ENCODE results near the gene HNRNPLL.
"Not testable (repeated sequence)": the region's sequence is repeated elsewhere in the genome, so short reads cannot be mapped to it uniquely, and the experiment has no call there.

Gene HNRNPLL

DNA sequence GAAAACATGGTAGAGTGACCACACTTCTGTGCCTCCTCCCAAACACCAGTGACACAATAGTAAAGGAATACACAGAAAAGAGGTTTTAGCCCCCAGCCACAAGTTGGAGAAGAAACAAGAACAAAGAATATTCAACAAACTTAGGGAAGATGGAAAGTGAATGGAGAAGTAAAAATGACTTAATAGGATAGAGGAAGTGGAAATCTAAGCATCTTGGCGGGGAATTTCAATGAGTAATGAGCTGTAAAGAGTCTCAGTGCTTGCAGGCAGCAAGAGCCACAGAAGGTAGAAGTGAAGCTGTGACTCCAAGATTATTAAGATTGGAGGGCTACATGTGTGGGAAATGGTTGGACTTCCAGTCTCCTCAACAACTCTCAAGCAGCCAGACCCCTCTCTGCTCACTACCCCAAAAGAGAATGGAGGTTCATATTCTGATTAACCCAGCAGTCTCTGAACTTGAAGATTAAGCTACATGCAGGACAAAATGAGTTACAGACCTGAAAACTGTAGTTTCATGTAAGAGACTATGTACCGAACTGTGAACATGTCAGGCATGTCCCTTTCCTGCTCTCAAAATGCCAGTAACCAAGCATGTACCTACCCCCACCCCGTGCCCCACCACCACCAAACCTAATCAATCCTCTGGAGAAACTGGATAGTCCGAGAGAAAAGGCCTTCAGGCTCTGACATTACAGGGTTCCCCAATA, 16.9 kb upstream of the HNRNPLL start:
- no peak for DNase-seq (ENCODE audit: low read depth in 2 of 2)

DNA sequence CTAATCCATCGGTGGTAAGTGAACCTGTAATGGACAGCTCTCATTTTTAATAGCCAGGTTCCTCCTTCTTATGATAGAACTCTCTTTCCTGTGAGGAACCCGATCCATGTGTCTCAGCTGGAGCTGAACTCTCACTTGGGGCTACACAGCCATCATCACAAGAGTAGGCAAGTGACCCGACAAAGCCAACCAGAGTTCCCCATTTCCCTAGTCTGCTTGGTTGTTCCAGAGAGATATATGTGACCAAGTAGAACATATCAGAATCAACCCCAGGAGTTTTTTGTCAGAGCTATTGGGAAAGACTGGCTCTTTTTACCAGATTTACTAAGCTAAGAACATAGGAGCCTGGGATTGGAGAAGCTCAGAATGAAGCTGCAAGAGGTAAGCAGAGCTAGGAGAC, 14.6 kb upstream of the HNRNPLL start:
- DNase-seq (ENCODE audit: low read depth in 2 of 2), result no peak

DNA sequence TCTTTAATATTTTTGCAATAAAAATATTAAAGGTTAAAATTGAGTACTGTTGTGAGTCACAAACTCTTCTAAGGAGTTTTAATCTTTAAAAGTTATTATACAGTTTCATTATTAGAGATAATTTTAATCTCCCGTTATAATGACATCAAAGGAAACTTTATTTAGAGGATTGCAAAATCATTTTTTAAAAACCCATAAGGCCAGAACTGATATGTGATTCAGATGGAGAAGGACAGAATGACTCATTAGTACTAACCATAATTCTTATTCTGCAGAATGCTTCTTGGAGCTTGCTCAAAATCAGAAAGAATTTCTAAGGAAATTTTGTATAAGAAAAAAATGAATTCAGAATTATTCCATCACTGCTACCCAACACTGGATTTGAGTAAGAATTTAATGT, 12.5 kb upstream of the HNRNPLL start:
- no peak for DNase-seq (ENCODE audit: low read depth in 2 of 2)

DNA sequence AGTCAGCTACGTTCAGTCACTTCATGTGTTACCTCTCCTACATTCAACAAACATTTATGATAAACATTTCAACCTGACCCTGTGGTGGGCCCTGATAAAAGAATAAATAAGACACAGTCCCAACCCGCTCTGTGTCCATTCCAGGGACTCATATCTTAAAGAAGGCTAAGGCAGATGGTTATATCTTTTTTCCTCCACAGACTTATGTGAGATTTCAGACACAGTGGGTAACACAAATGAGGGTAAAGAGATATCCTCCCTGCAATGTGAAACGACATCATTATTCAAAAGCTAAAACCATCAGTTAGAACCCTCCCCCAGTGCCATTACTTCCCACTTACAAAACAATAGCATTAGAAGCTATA, 11.1 kb upstream of the HNRNPLL start:
- no peak for DNase-seq (ENCODE audit: low read depth in 2 of 2)

DNA sequence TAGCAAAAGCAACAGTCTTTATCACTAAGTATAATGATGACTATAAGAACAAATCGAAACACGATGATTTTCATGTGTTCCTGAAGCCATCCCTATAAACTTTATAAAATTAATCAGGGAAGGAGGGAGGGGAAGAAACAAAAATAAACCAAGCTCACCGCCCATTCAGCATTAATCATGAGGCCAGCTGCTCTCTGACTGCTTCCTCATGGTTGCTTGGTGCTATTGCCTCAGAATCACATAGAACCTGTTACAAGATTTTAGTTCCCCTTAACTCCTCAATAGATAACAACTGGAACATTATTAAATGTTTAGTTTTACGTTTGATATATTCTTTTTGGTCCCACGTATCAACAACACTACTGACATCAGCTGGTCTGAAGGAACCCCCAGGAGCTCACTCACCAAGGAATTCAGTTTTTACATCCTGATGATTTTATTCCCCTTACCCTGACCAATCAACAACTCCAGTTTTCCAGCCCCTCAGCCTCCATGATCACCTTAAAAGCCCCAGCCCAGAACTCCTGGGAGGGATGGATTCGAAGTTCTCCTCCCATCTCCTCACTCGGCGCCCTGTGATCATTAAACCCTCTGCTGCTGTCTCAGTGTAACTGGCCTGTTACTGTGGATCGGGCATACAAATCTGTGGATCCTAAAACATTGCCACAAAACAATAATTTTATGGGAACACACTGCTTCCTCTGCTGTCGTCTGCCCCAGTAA, 10.6 kb upstream of the HNRNPLL start:
- DNase-seq (ENCODE audit: low read depth in 2 of 2), result no peak

DNA sequence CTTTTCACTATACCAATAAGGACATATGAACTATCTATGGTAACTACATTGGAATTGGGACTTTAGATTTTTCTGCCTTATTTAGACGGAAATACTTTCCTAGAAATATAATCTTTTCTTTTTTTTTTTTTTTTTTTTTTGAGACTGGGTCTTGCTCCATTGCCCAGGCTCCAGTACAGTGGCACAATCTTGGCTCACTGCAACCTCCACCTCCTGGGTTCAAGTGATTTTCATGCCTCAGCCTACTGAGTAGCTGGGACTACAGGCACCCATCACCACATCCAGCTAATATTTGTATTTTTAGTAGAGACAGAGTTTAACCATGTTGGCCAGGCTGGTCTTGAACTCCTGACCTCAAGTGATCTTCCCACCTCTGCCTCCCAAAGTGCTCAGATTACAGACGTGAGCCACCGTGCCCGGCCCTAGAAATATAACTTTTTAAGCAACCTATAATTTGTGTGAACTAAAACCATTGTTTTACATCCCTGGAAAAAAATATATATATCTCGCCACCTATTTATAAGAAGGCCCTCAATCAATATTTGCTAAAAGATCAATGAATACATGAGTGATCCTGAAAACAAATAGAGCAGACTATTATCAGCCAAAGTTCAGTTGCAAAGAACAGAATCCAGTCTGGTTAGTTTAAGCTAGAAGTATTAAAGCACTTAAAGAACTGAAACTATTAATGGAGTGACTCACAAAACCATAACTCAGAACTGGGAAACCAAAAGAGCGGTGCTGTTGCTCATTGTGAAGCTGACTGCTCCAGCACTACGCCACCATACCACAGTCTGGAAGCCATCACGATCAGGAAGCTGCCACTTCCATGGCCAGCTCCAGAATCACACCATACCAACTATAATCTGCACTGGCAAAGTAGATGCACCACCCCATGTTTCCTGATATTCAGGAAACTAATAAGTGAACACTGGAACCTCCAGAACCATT, 8.4 kb upstream of the HNRNPLL start:
- no peak for DNase-seq (ENCODE audit: low read depth in 2 of 2)

DNA sequence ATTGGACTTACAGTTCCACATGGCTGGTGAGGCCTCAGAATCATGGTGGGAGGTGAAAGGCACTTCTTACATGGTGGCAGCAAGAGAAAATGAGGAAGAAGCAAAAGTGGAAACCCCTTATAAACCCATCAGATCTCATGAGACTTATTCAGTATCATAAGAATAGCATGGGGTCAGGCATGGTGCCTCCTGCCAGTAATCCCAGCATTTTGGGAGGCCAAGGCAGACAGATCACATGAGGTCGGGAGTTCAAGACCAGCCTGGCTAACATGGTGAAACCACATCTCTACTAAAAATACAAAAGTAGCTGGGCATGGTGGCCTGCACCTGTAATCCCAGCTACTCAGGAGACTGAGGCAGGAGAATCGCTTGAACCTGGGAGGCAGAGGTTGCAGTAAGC, 6.5 kb upstream of the HNRNPLL start:
- not testable (repeated sequence) for DNase-seq (ENCODE audit: low read depth in 2 of 2)

DNA sequence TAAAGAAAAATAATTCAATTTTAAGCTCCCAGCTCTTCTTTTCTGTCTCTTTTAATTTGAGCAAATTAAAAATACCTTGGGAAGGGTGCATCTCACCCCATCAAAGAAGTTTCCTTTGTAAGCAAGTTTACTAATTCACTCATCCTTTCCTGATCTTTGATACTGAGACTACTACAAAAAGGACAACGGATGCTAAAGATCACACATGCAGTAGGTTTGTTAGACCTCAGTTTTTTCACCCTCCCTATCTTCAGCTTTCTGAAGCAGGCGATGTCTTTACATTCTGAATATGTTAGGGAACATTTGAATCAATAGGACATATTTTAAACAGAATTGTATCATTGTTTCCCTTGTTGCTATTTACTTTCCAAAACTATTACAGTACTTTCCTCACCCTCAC, 6.0 kb upstream of the HNRNPLL start:
- DNase-seq (ENCODE audit: low read depth in 2 of 2), result no peak

DNA sequence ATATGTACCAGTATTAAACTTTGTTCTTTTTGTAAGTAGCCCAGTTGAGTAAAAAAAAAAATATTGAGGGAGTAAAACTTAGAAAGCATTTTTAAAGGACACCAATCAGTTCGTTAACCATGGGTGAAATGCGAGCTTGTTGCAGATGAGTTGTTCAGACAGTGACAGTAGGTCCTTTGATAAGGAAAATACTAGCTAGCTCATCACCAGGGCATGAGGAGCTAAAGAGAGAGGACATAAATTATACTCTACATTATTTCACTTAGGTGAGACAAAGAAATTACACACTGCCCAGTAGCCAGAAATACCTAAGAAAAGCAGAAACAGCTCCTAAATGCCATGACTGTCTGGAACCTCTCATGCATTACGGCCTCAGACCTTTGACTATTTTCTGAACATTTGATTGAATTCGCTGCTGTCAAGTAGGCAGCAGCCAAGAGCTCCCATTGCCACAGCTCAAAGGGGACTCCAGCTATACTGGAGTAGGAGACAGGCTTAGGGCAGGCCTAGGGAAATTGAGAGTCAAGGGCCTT, 2.6 kb upstream of the HNRNPLL start:
- DNase-seq (ENCODE audit: low read depth in 2 of 2), result no peak

DNA sequence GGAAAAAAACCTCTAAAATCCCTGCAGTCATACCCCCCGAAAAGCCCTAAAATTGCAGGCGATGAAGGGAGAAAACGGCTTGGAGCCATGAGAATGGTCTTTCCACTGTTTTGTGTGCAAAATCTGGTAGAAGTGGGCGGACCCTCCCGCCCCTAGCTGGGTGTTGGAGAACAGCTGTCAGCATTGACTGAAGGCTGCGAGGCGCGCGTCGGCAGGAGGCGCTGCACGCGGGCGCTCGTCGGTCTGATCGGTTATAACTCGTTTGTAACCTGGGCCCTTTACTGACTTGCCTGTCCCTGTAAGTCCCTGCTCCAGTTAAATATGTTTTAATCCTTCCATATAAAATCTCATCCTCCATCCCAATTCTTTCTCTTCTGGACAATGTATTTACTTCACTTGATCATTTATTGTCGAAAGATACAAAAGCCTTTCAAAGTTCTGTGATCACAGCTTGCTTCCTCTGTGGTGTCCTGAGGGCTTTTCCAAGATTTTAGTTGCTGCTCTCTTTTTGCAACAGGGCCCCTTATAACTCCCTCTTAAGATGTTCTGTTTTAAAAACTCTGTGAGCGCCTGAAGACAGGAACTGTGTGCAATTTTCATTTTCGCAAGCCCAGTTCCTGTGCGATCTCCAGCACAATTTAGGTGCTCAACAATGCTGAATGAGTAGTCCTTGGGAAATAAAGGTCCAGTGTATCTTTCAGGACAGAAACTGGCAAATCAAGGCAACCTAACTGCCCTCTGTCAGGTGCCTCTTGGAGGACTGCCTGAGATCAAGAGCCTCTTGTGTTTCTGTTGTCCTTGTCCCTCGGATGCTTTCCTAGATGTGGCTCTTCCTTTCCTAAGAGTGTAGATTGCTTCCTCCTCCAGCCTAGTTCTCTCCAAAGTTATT, 918 bp upstream of the HNRNPLL start:
- DNase-seq (ENCODE audit: low read depth in 2 of 2), result peak in 1 of 2 experiments; percentile 38

DNA sequence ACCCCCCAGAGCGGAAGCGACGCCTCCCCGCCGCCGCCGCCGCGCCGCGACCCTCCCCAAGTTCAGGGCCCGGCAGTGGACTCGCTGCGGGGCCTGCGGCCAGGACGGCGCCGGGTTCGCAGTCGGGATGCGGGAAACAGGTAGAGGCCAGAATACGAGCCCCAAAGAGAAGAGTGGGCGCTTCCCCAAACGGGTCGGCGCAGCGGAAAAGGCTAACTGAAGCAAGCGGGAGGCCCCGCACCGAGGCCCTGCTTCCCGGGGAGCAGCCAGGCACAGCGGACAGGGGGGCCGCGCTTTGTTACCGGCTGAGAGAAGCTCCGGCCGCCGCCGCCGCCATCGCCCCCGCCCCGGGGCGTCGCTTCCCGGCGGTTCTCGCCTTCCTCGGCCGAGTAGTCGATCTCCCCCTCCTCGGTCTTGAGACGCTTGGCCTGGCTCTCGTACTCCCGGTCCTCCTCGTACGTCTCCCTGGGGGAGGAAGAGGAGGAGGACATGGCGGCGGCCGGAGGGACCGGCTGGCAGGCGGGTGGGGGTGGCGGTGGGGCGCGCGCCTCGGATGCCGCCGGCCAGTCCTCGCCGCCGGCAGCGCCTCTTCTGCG, 494 bp downstream of the HNRNPLL start:
- DNase-seq (ENCODE audit: low read depth in 2 of 2), result no peak

DNA sequence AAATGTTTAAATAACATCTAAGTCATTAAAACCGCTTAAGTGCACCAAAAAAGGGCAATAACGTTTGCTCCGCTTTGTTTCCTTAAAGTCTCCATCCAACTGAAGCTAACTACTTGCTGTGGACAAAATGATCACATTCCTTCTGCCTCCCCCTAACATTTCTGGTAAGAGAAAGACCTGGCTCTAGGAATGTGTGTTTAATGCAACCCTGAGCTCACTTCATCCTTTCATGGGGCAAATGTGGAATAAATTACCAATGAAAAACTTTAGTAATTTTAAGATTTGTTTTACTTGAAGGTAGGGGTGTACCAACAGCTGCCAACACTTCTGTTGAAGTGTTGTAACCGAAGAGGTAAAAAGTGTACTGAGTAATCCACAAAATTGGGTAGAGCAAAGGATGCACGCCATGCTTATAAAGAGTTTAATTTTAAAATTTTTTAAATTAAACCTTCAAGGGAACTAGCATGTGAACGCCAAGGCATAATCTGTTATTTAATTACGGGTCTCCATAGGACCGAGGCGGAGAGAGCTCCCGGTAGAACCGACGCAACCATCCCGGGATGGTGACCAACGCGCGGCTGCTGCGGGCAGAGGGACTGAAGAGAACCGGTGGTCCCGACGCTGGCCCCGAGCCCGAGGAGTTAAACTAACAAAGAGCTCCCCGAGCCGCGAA, 1.1 kb downstream of the HNRNPLL start:
- no peak for DNase-seq (ENCODE audit: low read depth in 2 of 2)

DNA sequence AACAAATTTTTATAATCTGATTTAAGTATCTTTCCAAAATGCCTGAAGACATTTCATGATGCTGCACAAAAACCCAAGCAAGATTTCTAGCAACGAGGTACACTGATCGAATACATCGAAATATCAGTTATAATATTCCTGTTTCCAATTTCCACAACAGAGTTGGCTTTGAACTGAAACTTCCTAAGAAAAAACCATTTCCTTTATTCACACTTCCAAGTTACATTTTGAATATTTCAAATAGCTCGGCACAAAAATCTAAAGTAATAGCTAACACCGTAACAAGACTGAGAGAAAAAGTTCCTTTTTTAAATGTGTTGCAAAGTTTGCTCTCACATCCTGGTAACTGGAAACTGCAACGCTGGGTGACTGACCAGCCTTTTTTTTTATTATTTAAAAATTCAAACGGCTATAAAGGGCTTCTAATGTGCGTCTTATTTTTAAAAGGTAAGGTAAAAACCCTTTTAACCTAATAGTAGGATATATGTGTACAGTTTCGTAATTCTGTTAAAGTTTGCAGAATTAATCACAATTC, 1.7 kb downstream of the HNRNPLL start:
- DNase-seq (ENCODE audit: low read depth in 2 of 2), result no peak

DNA sequence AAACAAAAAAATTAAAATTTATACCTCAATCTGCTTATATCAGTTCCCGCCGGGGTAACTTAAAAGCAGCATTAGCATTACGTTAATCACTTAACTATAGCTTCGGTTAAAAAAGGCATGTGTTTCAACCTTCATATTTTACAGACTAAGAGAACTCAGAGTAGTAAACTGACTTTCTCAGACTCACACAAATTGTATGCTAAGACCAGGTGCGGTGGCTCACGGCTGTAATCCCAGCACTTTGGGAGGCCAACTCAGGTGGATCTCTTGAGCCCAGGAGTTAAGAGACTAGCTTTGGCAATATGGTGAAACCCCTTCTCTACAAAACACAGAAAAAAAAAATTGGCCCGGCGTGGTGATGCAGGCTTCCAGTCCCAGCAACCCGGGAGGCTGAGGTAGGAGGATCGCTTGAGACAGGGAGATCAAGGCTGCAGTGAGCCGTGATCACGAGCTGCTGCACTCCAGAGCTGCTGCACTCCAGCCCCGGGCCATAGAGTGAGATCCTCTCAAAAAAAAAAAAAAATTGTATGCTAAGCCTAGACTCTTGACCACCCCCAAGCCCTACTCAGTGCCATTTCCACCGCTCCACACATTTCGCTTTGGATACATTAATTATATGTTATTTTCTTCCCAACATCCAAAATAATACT, 2.4 kb downstream of the HNRNPLL start:
- DNase-seq (ENCODE audit: low read depth in 2 of 2), result no peak

DNA sequence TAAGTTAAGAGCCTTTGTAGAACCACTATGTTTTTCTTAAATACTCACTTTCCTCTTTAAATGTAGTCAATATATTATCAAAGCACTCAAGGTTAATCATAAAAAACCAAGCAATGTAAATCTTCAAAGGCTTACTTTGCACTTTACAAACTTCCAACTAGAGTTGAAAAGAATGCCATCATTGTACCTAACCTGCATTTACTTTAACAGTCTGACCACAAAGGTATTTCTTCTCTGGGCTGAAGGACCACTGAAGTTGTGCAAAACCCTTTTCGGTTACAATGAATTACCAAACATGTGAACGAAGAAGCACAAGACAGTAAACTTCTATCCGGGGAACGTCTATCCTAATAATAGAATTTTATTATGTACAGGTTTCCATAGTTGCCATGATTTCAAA, 3.0 kb downstream of the HNRNPLL start:
- DNase-seq (ENCODE audit: low read depth in 2 of 2), result no peak

DNA sequence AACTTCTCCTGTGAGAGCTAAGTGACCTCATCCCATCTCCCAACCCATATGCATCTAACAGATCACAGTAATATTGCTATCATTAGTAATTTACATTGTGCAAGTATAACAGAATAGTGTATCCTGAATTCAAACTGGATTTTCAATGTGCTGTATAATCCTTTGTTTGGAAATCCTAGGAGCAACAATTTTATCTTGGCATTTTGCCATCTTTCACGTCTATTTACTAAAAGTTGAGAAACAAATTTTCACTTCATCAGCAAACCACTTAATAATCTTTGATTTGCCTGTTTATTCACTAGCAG, 3.8 kb downstream of the HNRNPLL start:
- no peak for DNase-seq (ENCODE audit: low read depth in 2 of 2)

DNA sequence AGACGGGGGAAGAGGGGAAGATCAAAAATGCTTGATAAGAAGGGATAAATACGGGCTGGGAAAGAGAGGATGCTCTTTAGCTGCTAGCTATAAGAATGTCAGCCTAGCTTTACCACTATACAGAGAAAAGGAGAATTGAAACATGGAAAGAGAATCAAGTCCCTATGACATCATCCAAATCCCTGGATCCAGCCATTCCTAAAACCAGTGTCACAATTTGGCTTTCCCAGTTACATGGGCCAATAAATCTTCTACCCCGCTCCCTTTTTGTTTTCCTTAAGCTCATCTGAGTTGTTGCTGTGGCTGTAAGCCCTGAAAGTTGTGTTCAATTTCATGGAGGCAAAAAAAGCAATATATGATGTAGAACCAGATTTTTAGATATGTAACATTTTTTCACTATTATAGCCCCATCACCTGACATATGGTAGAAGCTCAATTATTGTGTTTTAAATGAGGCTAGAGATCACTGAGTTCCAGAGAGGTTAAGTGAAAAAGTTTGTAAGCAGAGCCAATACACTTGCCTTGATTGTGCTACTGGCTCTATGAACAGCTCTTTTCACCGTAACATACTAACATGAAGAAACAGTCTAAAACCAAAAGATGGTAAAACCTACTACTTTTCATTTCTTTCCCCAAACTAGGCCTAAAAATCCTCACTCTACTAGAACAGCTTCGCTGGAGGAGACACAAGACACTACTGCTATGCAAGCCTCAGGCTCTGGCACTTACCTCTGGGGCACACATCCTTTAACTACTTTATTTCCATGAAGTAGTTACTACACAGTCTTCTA, 4.3 kb downstream of the HNRNPLL start:
- DNase-seq (ENCODE audit: low read depth in 2 of 2), result no peak

DNA sequence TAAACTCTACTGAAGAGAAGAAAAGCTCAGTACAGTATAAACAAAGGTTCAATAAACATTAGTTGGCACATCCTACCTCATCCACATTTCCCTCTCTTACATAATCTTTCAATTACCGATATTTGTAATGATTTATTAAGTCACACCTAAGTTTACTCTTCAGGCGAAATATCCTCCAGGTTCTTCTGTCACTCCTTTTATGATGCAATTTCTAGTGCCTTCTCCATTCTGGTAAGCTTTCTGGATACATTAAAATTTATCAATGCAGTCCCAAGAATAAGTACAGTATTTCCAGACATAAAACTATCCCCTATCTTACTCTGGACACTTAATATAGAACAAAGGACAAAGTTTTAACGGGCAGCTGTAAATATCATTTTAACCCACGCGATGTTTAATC, 5.6 kb downstream of the HNRNPLL start:
- no peak for DNase-seq (ENCODE audit: low read depth in 2 of 2)

DNA sequence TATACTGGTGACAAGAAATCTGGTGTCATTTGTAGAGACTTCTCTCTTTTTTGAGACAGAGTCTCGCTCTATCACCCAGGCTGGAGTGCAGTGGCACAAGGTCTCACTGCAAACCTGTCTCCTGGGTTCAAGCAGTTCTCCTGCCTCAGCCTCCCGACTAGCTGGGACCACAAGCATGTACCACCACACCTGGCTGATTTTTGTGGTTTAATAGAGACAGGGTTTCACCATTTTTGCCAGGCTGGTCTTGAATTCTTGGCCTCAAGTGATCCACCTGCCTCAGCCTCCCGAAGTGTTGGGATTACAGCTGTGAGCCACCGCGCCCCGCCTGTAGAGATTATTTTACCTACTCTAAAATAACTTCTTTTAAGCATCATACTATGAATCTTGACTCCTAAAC, 6.5 kb downstream of the HNRNPLL start:
- DNase-seq (ENCODE audit: low read depth in 2 of 2), result no peak
